HG02938 (cell line): Measurements from ENCODE around the gene TTC12.

Experiments
- ATAC-seq: cut with Tn5 transposase; IDR thresholded peaks from one replicate; pipeline ENCODE4 v1.9.1; 2021; ENCODE audit warnings: mild to moderate bottlenecking, moderate library complexity; ENCODE audit not compliant: unreplicated experiment

TTC12 gene

GRCh38 chr11:113314389-113315301 lies at the start of gene TTC12:
Gene TTC12 (plus strand): TSS chr11:113314583. CDS start chr11:113316258, 1,675 bp downstream.
- ATAC-seq, result peak; percentile 95

- no peak for ATAC-seq
Observed at GRCh38 chr11:113265362-113265761, 49.0 kb upstream of the TTC12 start.

DNA sequence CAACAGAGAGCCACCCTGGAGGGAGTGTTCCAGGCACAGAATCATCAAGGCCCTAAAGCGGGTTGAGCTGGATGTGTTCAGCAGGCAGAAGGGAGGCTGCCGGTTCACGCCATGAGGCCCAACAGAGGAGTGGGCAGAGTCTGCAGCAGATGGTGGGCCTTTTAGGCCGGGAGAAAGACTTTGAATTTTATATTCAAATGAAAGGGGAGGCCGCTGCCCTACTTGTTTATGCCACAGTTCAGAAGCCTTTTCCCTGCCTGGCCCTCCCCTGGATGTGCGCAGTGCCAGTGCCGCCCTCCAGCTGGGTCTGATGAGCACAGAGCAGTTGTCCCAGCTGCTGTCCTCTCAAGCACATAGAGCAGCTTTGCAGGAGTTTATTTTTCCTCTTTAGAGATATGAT lies 46.9 kb upstream of the TTC12 start:
- no peak for ATAC-seq

DNA sequence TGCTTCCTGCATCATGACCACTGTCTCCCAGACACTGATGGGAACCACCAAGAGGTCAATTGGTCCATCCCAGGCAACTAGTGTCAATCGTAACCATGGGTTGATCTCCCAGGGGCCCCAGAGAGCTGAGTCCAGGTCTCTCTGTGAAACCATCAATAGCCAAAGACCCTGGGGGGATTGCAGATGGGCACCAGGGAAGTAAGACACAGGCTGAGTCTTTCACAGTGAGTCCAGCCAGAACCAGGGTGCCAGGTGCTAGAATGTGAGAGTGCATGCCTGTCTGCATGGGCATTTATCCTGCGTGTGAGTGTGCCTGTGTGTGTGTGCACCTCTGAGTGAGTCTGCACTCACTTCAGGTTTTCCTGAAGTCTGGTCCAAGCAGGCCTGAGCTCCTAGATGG lies 45.3 kb upstream of the TTC12 start:
- no peak for ATAC-seq

GRCh38 chr11:113269636-113270035 lies 44.7 kb upstream of the TTC12 start:
- ATAC-seq, result no peak

GRCh38 chr11:113270080-113270479 lies 44.3 kb upstream of the TTC12 start:
- ATAC-seq, result no peak

DNA sequence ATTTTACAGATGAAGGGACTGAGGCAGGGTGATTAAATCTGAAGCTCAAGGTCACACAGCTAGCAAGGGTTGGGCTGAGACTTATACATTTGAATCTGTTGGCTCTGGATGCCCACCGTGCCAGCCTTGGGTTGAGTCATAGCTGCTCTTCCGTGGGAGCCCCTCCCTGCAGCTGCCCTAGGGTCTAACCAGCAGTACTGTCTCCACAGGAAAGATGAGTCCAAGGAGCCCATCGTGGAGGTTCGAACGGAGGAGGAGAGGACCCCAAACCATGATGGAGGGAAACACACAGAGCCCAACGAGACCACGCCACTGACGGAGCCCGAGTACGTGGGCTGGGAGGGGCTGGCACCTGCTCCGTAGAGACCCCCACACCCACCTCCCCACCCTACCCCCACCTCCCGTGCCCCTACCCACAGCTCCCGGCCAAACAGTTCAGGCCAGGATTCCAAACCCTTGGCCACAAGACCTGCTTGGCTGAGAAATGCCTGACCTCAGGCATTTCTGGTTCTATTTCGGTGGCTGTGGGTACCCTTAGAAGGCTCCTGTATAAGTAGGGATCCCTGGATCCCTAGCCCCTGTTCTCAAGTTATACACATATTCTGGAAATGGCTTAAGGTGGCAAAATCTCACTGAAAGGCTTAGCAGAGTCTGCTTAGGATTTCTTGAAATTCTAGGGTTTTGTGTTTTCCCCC lies 42.7 kb upstream of the TTC12 start:
- no peak for ATAC-seq

GRCh38 chr11:113272281-113272680 lies 42.1 kb upstream of the TTC12 start:
- ATAC-seq, result no peak

- ATAC-seq, result no peak
Observed at GRCh38 chr11:113272927-113273615, 41.3 kb upstream of the TTC12 start.

- no peak for ATAC-seq
Observed at GRCh38 chr11:113273720-113274119, 40.7 kb upstream of the TTC12 start.

DNA sequence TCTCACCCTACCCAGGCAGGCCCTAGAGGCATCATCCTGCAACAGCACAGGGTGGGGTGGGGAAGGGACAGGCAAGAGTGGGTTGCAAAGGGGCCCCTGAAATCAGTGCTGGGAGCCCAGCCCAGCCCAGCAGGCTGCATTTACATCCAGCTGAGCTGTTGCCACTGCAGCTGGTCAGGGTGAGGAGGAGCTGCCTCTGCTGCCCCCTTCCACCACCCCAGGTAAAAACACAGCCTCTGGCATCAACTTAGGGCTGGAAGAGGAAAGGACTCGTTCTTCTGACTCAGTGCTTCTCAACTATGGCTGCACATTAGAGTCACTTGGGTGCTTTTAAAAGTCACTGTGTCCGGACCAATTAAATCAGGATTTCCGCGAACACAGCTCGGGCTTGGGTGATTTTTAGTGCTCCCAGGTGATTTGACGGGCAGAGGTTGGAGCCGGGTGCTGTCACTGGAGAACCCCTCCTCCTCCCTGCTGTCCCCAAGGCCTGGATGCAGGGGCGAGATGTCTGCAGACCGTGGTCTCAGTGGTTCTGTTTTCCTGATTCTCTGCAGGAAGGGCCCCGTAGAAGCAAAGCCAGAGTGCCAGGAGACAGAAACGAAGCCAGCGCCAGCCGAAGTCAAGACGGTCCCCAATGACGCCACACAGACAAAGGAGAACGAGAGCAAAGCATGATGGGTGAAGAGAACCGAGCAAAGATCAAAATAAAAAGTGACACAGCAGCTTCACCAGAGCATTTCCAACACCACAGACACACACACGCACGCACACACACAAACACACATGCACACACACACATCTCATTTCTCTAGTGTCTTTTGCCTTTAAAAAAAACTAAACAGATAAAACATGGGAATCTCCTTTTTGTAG lies 39.4 kb upstream of the TTC12 start:
- ATAC-seq, result no peak

- ATAC-seq, result no peak
Observed at GRCh38 chr11:113275602-113276001, 38.8 kb upstream of the TTC12 start.

- ATAC-seq, result no peak
Observed at GRCh38 chr11:113276466-113276865, 37.9 kb upstream of the TTC12 start.

GRCh38 chr11:113277907-113278306 lies 36.5 kb upstream of the TTC12 start:
- ATAC-seq, result no peak

- no peak for ATAC-seq
Observed at GRCh38 chr11:113278481-113278880, 35.9 kb upstream of the TTC12 start.

- no peak for ATAC-seq
Observed at GRCh38 chr11:113278925-113279324, 35.5 kb upstream of the TTC12 start.

DNA sequence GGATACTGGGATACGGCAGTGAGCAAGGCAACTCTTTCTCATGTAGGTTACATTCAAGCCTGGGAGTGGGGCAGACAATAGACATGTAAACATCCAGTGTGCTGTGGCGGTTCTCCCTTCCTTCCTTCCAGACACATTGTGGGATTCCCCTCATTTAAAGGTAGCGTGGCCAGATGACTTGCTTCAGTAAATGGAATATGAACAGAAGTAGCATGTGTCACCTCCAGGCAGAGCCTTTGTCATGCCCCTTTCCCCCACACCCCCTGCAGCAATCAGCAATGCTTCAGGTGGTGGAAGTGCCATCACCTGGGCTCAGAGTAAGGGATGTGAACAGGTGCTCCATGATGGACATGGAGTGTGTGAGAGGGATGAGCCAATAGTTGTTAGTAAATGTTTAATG lies 34.8 kb upstream of the TTC12 start:
- ATAC-seq, result no peak

GRCh38 chr11:113281052-113281725 lies 33.2 kb upstream of the TTC12 start:
- no peak for ATAC-seq

GRCh38 chr11:113282898-113283437 lies 31.4 kb upstream of the TTC12 start:
- ATAC-seq, result no peak

GRCh38 chr11:113283881-113284280 lies 30.5 kb upstream of the TTC12 start:
- ATAC-seq, result no peak
